ENCODE measurements around the gene PACS1. TPM values are rescaled to one million over a fixed set of nuclear protein-coding genes. Genes with fewer than 3 reads are reported as not detected.

Gene PACS1
- total RNA-seq, 1 experiment from 2014 or later, result 33.5 TPM

DNA sequence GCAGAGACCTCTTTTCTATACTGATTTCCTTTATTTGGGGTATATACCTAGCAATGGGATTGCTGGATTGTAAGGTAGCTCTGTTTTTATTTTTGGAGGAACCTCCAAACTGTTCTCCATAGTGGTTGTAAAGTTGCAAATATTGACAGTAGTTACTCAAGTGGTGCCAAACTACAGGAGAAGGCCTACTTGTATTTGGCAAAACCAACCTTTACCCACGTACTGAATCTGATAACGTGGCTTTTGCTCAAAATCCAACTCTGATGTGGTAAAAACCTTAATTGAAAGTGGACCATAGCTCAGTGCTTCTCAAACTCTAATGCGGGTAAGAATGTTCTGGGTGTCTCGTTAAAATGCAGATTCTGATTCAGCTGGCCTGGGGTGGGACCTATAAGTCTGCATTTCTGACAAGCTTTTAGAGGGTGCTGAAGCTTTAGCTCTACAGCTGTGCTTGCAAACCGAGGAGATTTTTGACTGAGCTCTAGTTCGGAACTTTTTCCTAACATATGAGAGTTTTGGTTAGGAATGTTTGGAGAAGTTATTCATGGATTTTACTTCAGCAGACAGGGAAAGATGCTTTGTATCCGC, 69.8 kb downstream of the PACS1 start:
- ChIA-PET POLR2A (no interaction called here), CTCF (interaction anchor here (0.8 kb wide), 1 partner anchor 118 kb away, joined by 3 read pairs; no protein-coding TSS in a partner anchor)
- Mint-ChIP-seq H3K36me3 (ENCODE audit: insufficient read depth, unreplicated experiment) (peaks cover 6% of the 10 kb centered on the region), H3K27ac (ENCODE audit: low read depth, unreplicated experiment) (no peak overlapping the region), H3K4me1 (ENCODE audit: insufficient read depth, unreplicated experiment) (peaks cover 24% of the 10 kb centered on the region), H3K4me3 (ENCODE audit: unreplicated experiment) (no peak overlapping the region), H3K27me3 (ENCODE audit: insufficient read depth, unreplicated experiment) (no peaks in the 10 kb centered on the region), H3K9me3 (ENCODE audit: unreplicated experiment) (no peaks in the 10 kb centered on the region)
- intact Hi-C loops (cut with micrococcal nuclease), result no loop called here
- no TSS peak for BruUV-seq (replicated peaks)
- TF ChIP-seq, protein P1, sequence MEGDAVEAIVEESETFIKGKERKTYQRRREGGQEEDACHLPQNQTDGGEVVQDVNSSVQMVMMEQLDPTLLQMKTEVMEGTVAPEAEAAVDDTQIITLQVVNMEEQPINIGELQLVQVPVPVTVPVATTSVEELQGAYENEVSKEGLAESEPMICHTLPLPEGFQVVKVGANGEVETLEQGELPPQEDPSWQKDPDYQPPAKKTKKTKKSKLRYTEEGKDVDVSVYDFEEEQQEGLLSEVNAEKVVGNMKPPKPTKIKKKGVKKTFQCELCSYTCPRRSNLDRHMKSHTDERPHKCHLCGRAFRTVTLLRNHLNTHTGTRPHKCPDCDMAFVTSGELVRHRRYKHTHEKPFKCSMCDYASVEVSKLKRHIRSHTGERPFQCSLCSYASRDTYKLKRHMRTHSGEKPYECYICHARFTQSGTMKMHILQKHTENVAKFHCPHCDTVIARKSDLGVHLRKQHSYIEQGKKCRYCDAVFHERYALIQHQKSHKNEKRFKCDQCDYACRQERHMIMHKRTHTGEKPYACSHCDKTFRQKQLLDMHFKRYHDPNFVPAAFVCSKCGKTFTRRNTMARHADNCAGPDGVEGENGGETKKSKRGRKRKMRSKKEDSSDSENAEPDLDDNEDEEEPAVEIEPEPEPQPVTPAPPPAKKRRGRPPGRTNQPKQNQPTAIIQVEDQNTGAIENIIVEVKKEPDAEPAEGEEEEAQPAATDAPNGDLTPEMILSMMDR (IDR thresholded peaks at IDR 0.05; ENCODE audit: unreplicated experiment), result no peak
- DNase-seq (ENCODE audit: unreplicated experiment), result no peak

GRCh38 chr11:66142370-66143263, 72.5 kb downstream of the PACS1 start:
- Mint-ChIP-seq H3K27me3 (ENCODE audit: insufficient read depth, unreplicated experiment) (no peaks in the 10 kb centered on the region), H3K36me3 (ENCODE audit: insufficient read depth, unreplicated experiment) (peaks cover 6% of the 10 kb centered on the region), H3K9me3 (ENCODE audit: unreplicated experiment) (peaks cover 7% of the 10 kb centered on the region), H3K4me3 (ENCODE audit: unreplicated experiment) (no peak overlapping the region), H3K27ac (ENCODE audit: low read depth, unreplicated experiment) (no peak overlapping the region), H3K4me1 (ENCODE audit: insufficient read depth, unreplicated experiment) (peaks cover 9% of the 10 kb centered on the region)
- BruUV-seq (replicated peaks), result no TSS peak
- peak; percentile 21 for DNase-seq (ENCODE audit: unreplicated experiment)
- ChIA-PET CTCF (interaction anchor here (1.0 kb wide), 1 partner anchor 120 kb away, joined by 6 read pairs; no protein-coding TSS in a partner anchor), POLR2A (interaction anchor here (0.7 kb wide), 1 partner anchor 49 kb away, joined by 3 read pairs; no protein-coding TSS in a partner anchor)
- TF ChIP-seq, protein P1 (IDR thresholded peaks at IDR 0.05; ENCODE audit: unreplicated experiment), result no peak
- intact Hi-C loops (cut with micrococcal nuclease), result no loop called here

- no peak overlapping the region for H3K27ac Mint-ChIP-seq (ENCODE audit: low read depth, unreplicated experiment)
- DNase-seq (ENCODE audit: unreplicated experiment), result no peak
- CTCF ChIA-PET, result no interaction called here
- TF ChIP-seq, protein P1 (IDR thresholded peaks at IDR 0.05; ENCODE audit: unreplicated experiment), result no peak
- no peak overlapping the region for H3K4me3 Mint-ChIP-seq (ENCODE audit: unreplicated experiment)
- peaks cover 6% of the 10 kb centered on the region for H3K36me3 Mint-ChIP-seq (ENCODE audit: insufficient read depth, unreplicated experiment)
- peaks cover 9% of the 10 kb centered on the region for H3K4me1 Mint-ChIP-seq (ENCODE audit: insufficient read depth, unreplicated experiment)
- POLR2A ChIA-PET, result no interaction called here
- no TSS peak for BruUV-seq (replicated peaks)
- intact Hi-C loops (cut with micrococcal nuclease), result no loop called here
- H3K9me3 Mint-ChIP-seq (ENCODE audit: unreplicated experiment), result peaks cover 7% of the 10 kb centered on the region
- no peaks in the 10 kb centered on the region for H3K27me3 Mint-ChIP-seq (ENCODE audit: insufficient read depth, unreplicated experiment)
These were observed 73.1 kb downstream of the PACS1 start for GRCh38 chr11:66143264-66143566.

DNA sequence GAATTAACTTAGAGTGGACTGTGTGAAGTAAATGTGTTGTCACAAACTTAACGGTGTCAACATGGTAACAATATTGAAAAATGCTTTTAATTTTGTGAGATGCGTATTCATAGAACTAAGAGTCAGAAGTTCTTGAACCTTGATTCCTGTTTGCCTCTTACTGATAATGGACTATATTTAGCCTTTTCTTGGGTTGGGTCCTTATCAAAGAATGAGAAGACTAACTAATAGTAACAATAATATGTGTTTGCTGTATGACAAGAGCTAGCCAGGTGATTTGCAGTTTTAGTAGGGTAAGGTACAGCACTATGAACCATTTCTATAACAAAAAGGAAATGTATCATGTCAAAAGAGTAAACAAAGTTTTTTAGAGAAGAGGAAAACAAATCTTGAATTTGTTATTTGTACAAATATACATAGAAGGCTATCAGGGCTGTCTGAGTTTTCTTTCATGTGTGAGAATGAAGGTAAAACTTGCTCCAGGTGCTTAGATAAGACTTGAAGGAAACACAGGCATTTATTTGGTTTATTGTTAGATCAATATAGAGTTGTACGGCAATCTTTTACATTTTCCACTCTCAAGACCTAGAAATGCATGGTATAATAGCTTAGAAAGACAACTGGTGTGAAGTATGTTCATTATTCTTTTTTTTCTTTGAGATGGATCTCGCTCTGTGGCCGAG, 74.1 kb downstream of the PACS1 start:
- Mint-ChIP-seq H3K27ac (ENCODE audit: low read depth, unreplicated experiment) (no peak overlapping the region), H3K9me3 (ENCODE audit: unreplicated experiment) (peaks cover 7% of the 10 kb centered on the region), H3K27me3 (ENCODE audit: insufficient read depth, unreplicated experiment) (no peaks in the 10 kb centered on the region), H3K4me1 (ENCODE audit: insufficient read depth, unreplicated experiment) (peaks cover 9% of the 10 kb centered on the region), H3K4me3 (ENCODE audit: unreplicated experiment) (no peak overlapping the region), H3K36me3 (ENCODE audit: insufficient read depth, unreplicated experiment) (no peaks in the 10 kb centered on the region)
- TF ChIP-seq, protein P1 (IDR thresholded peaks at IDR 0.05; ENCODE audit: unreplicated experiment), result no peak
- ChIA-PET POLR2A (no interaction called here), CTCF (interaction anchor here (1.2 kb wide), 1 partner anchor 75 kb away, joined by 3 read pairs; no protein-coding TSS in a partner anchor)
- BruUV-seq (replicated peaks), result no TSS peak
- intact Hi-C loops (cut with micrococcal nuclease), result no loop called here
- no peak for DNase-seq (ENCODE audit: unreplicated experiment)

All from MCF 10A (cell line).